ENCODE results near the gene CARD19. TPM values are rescaled to one million over a fixed set of nuclear protein-coding genes. Genes with fewer than 3 reads are reported as not detected.

Gene CARD19, protein sequence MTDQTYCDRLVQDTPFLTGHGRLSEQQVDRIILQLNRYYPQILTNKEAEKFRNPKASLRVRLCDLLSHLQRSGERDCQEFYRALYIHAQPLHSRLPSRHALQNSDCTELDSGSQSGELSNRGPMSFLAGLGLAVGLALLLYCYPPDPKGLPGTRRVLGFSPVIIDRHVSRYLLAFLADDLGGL
- 10 to 100 TPM; 45.6 to 67.7 (median 60.7) TPM for total RNA-seq

GRCh38 chr9:93096131-93096802, at the start of gene CARD19:
TSS of gene CARD19 (plus strand) at chr9:93096217. CDS start at chr9:93096346, 129 bp downstream.
- intact Hi-C loops (cut with DNase I; ENCODE audit: low total_unique reads), result no loop called here
- DNase-seq (ENCODE audit: low spot score in 2 of 2), result peak in 1 of 2 donors; percentile 95
- TF ChIP-seq POLR2A (IDR thresholded peaks at IDR 0.05) (peak in 1 of 2 donors; percentile 70), CTCF (IDR thresholded peaks at IDR 0.05) (no peak)
- WGBS, 2 donors, result 0 to 1% methylated on average over 19 to 43 of the region's 65 CpGs
- peak within 1 kb of the TSS; percentile 83 for H3K4me3 ChIP-seq (ENCODE audit: low read depth, poor library complexity, severe bottlenecking)

DNA sequence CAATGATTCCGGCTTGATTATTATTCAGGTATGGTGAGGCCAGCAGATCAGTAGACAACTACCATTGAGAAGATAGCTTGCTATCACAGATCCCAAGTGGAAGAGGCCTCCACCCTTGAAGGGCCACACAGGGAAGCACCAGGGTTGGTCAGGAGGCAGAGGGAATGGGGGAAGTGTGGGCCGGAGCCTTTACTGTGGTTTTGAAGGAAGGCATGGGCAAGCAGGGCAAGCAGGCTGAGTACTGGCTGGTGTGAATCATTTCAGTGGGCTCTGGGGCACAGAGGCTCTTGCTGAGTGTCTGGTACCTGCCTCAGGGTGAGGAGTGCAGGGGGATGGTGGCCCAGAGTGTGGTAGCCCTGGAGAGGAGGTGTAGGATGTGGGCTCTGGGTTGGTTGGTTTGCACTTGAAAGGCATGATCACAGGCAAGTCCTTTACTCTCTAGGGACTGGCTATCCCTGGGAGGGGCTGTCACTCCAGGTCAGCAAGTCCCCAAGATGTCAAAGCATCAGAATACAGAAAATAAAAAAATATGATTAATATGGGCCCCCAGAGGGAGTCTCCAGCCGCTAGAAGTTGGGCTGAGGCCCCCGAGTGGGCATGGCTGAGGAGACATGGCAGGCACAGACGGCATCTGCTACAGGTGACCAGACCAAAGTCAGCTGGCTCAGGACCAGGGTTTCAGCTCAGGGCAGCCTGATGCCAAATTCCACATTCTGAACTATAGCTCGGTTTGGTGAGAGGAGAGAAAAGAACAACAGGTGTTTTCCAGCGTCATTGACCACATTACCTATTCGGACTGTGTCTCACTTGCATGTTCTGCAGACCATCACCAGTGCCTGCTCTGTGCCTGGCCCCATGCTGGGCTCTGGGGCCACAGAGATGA, 47.2 kb upstream of the CARD19 start:
- no peak for DNase-seq (ENCODE audit: low spot score in 2 of 2)
- H3K4me3 ChIP-seq (ENCODE audit: low read depth, poor library complexity, severe bottlenecking), result no peak overlapping the region
- no peak for TF ChIP-seq POLR2A (IDR thresholded peaks at IDR 0.05)
- no peak for TF ChIP-seq CTCF (IDR thresholded peaks at IDR 0.05)
- WGBS, 2 donors, result 86 to 92% methylated on average over 7 to 8 of the region's 8 CpGs
- intact Hi-C loops (cut with DNase I; ENCODE audit: low total_unique reads), result no loop called here

GRCh38 chr9:93049491-93049890, 46.5 kb upstream of the CARD19 start:
- intact Hi-C loops (cut with DNase I; ENCODE audit: low total_unique reads), result no loop called here
- H3K4me3 ChIP-seq (ENCODE audit: low read depth, poor library complexity, severe bottlenecking), result no peak overlapping the region
- 84% methylated on average over 4 of the region's 4 CpGs for WGBS, 2 donors
- TF ChIP-seq CTCF (IDR thresholded peaks at IDR 0.05) (no peak), POLR2A (IDR thresholded peaks at IDR 0.05) (no peak)
- DNase-seq (ENCODE audit: low spot score in 2 of 2), result no peak

GRCh38 chr9:93050231-93050630, 45.8 kb upstream of the CARD19 start:
- no peak overlapping the region for H3K4me3 ChIP-seq (ENCODE audit: low read depth, poor library complexity, severe bottlenecking)
- no peak for DNase-seq (ENCODE audit: low spot score in 2 of 2)
- 91 to 95% methylated on average over 4 of the region's 4 CpGs for WGBS, 2 donors
- TF ChIP-seq POLR2A (IDR thresholded peaks at IDR 0.05), result no peak
- TF ChIP-seq CTCF (IDR thresholded peaks at IDR 0.05), result no peak
- intact Hi-C loops (cut with DNase I; ENCODE audit: low total_unique reads), result no loop called here

DNA sequence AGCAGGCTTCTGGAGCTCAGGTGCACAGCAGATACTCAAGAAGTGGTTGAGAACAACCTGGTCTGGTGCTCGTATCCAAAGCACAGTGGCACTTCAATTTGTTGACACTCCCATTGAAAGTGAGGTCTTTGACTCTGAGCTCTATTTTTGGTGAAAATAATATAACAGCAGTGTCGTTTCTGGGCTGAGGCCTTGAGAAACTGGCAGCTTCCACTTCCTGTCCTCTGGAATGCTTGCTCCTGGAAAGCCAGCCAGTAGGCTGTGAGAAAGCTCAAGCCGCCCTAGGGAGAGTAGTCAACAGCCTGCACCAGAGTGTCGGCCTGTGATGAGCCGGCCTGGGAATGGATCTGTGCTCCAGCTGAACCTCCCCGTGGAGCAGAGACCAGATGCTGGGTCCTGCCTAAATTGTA, 44.3 kb upstream of the CARD19 start:
- TF ChIP-seq CTCF (IDR thresholded peaks at IDR 0.05), result no peak
- intact Hi-C loops (cut with DNase I; ENCODE audit: low total_unique reads), result no loop called here
- H3K4me3 ChIP-seq (ENCODE audit: low read depth, poor library complexity, severe bottlenecking), result no peak overlapping the region
- 49 to 55% methylated on average over 6 of the region's 6 CpGs for WGBS, 2 donors
- DNase-seq (ENCODE audit: low spot score in 2 of 2), result no peak
